H1 (cell line): Measurements from ENCODE around the gene LRRTM4. TPM values are rescaled to one million over a fixed set of nuclear protein-coding genes. Genes with fewer than 3 reads are reported as not detected.

ENCODE experiments used
- CTCF ChIA-PET: fragments of 300-600 bp; sonication (Branson Sonifier 250); formaldehyde crosslinking; loops from one replicate; lab custom pipeline; 2021; ENCODE audit not compliant: partially characterized antibody; lab: Charles Lee
- POLR2A ChIA-PET: fragments of 300-600 bp; sonication (Branson Sonifier 250); formaldehyde crosslinking; loops from one replicate; lab custom pipeline; 2021; ENCODE audit warnings: inconsistent platforms; ENCODE audit not compliant: partially characterized antibody; lab: Charles Lee
- DNase-seq, 2 experiments: peaks; one replicate each; pipeline versions ENCODE4 v3.0.0 to v3.0.0-alpha.2; 2010 to 2022; ENCODE audit warnings: low spot score in 2 of 2, low read depth in 1 of 2, mixed read lengths in 1 of 2
- FAIRE-seq: peaks from 2 replicates; lab custom pipeline; 2011; peaks lifted over from hg19 to GRCh38; lab: Jason Lieb, UNC
- H2AFZ ChIP-seq: 2 replicates; pipeline ENCODE4 v1.8.1; 2012; ENCODE audit warnings: low read length, inconsistent platforms
- H2AK5ac ChIP-seq: 2 replicates; pipeline ENCODE4 v1.6.1; 2013; ENCODE audit warnings: low read depth, low read length
- H2BK120ac ChIP-seq: replicated peaks from 2 replicates; pipeline ENCODE3; 2013; ENCODE audit warnings: low read depth, low read length, inconsistent platforms
- H2BK12ac ChIP-seq: 2 replicates; pipeline ENCODE4 v1.6.1; 2013; ENCODE audit warnings: low read depth, low read length
- H2BK15ac ChIP-seq: 2 replicates; pipeline ENCODE4 v1.6.1; 2013; ENCODE audit warnings: low read length
- H2BK20ac ChIP-seq: 2 replicates; pipeline ENCODE4 v1.6.1; 2013; ENCODE audit warnings: low read length
- H2BK5ac ChIP-seq: 2 replicates; pipeline ENCODE4 v1.6.1; 2013; ENCODE audit warnings: low read depth, low read length
- H3K14ac ChIP-seq: 2 replicates; pipeline ENCODE4 v1.6.1; 2013; ENCODE audit warnings: inconsistent platforms; ENCODE audit not compliant: insufficient read length
- H3K18ac ChIP-seq: 2 replicates; pipeline ENCODE4 v1.6.1; 2013; ENCODE audit warnings: low read length; ENCODE audit errors: extremely low read depth
- H3K23ac ChIP-seq: 2 replicates; pipeline ENCODE4 v1.6.1; 2013; ENCODE audit warnings: inconsistent platforms; ENCODE audit not compliant: insufficient read length
- H3K23me2 ChIP-seq: 2 replicates; pipeline ENCODE4 v1.6.1; 2013; ENCODE audit warnings: low read depth, low read length
- H3K27ac ChIP-seq: 2 replicates; pipeline ENCODE4 v1.6.1; 2011; ENCODE audit warnings: low read depth, low read length, inconsistent platforms
- H3K27me3 ChIP-seq, 4 experiments: replicated peaks in 1 of 4; 1 replicate in 1 of 4; 2 replicates in 3 of 4; pipeline versions ENCODE4 v1.6.1 to v1.8.1; 2011 to 2013; ENCODE audit warnings: low read length in 3 of 4, mild to moderate bottlenecking in 3 of 4, inconsistent platforms in 2 of 4, mixed read lengths in 2 of 4, moderate library complexity in 1 of 4; ENCODE audit not compliant: control insufficient read depth in 3 of 4, insufficient read depth in 3 of 4; ENCODE audit errors: extremely low read depth in 1 of 4
- H3K36me3 ChIP-seq, 4 experiments: 2 replicates each; pipeline versions ENCODE4 v1.6.1 to v1.8.1; 2011 to 2013; ENCODE audit warnings: mild to moderate bottlenecking in 4 of 4, low read length in 3 of 4, moderate library complexity in 2 of 4, control low read depth in 1 of 4, inconsistent platforms in 1 of 4; ENCODE audit not compliant: insufficient read depth in 4 of 4, control insufficient read depth in 2 of 4
- H3K4ac ChIP-seq: replicated peaks from 2 replicates; pipeline ENCODE3; 2013; ENCODE audit warnings: low read length, low read depth, mixed read lengths, inconsistent platforms; ENCODE audit not compliant: insufficient read length
- H3K4me1 ChIP-seq, 4 experiments: replicated peaks in 1 of 4; 1 replicate in 1 of 4; 2 replicates in 3 of 4; pipeline versions ENCODE4 v1.6.1 to v1.8.1; 2011 to 2013; ENCODE audit warnings: low read length in 3 of 4, inconsistent platforms in 2 of 4, mixed read lengths in 1 of 4; ENCODE audit not compliant: insufficient read depth in 4 of 4, control insufficient read depth in 3 of 4
- H3K4me2 ChIP-seq, 2 experiments: 2 replicates each; pipeline versions ENCODE4 v1.6.1 to v1.8.1; 2011 to 2013; ENCODE audit warnings: low read depth in 2 of 2, low read length in 2 of 2, control low read depth in 1 of 2, inconsistent platforms in 1 of 2, mild to moderate bottlenecking in 1 of 2; ENCODE audit not compliant: insufficient read depth in 1 of 2
- H3K4me3 ChIP-seq, 4 experiments: fragments of 200-600, 300-600 bp in 1 of 4; sonication (generic), shearing (Covaris generic), sonication (Bioruptor Twin) in 1 of 4; 2 replicates each; pipeline versions ENCODE4 v1.5.1 to v1.8.1; 2011 to 2016; ENCODE audit warnings: low read length in 4 of 4, low read depth in 3 of 4, control low read depth in 2 of 4, inconsistent platforms in 2 of 4, mild to moderate bottlenecking in 2 of 4, mixed read lengths in 1 of 4, moderate library complexity in 1 of 4; ENCODE audit not compliant: insufficient read depth in 2 of 4; ENCODE audit errors: extremely low read depth in 1 of 4
- H3K56ac ChIP-seq: replicated peaks from 2 replicates; pipeline ENCODE3; 2013; ENCODE audit warnings: low read depth, mild to moderate bottlenecking, mixed read lengths, low read length, inconsistent platforms; ENCODE audit not compliant: insufficient read length
- H3K79me1 ChIP-seq: 2 replicates; pipeline ENCODE4 v1.6.1; 2013; ENCODE audit warnings: low read depth, low read length, control low read depth
- H3K79me2 ChIP-seq, 2 experiments: 2 replicates each; pipeline versions ENCODE4 v1.6.1 to v1.8.1; 2012 to 2013; ENCODE audit warnings: low read length in 2 of 2, mild to moderate bottlenecking in 2 of 2, inconsistent platforms in 1 of 2; ENCODE audit not compliant: insufficient read depth in 2 of 2, control insufficient read depth in 1 of 2
- H3K9ac ChIP-seq, 4 experiments: replicated peaks in 1 of 4; 1 replicate in 1 of 4; 2 replicates in 3 of 4; pipeline versions ENCODE4 v1.6.1 to v1.8.1; 2011 to 2013; ENCODE audit warnings: low read depth in 3 of 4, low read length in 3 of 4, control low read depth in 2 of 4, mild to moderate bottlenecking in 2 of 4, moderate library complexity in 2 of 4, inconsistent platforms in 1 of 4; ENCODE audit errors: extremely low read depth in 1 of 4
- H3K9me3 ChIP-seq, 2 experiments: 2 replicates each; pipeline versions ENCODE4 v1.6.1 to v1.8.1; 2012 to 2013; ENCODE audit warnings: mild to moderate bottlenecking in 2 of 2, moderate library complexity in 2 of 2, control low read depth in 1 of 2, inconsistent platforms in 1 of 2, low read depth in 1 of 2, low read length in 1 of 2, mixed read lengths in 1 of 2; ENCODE audit not compliant: insufficient read depth in 2 of 2
- H4K20me1 ChIP-seq, 2 experiments: replicated peaks in 1 of 2; 2 replicates each; pipeline versions ENCODE3 to v1.8.1; 2011 to 2013; ENCODE audit warnings: inconsistent platforms in 2 of 2, low read length in 2 of 2, mild to moderate bottlenecking in 1 of 2; ENCODE audit not compliant: insufficient read depth in 2 of 2, control insufficient read depth in 1 of 2
- H4K5ac ChIP-seq: 2 replicates; pipeline ENCODE4 v1.6.1; 2013; ENCODE audit warnings: low read length, low read depth, mixed read lengths, inconsistent platforms; ENCODE audit not compliant: insufficient read length
- H4K8ac ChIP-seq: 2 replicates; pipeline ENCODE4 v1.8.0; 2013; ENCODE audit warnings: mild to moderate bottlenecking, moderate library complexity, low read length, inconsistent platforms; ENCODE audit not compliant: insufficient read depth; ENCODE audit errors: extremely low read depth
- H4K91ac ChIP-seq: replicated peaks from 2 replicates; pipeline ENCODE3; 2013; ENCODE audit warnings: low read length, mixed read lengths, inconsistent platforms; ENCODE audit not compliant: insufficient read length
- CHD1 ChIP-seq: IDR thresholded peaks from 2 replicates; pipeline ENCODE4 v1.6.1; 2012; ENCODE audit warnings: low read depth, low read length, improper control_type of control experiment
- CHD2 ChIP-seq: IDR thresholded peaks from 2 replicates; pipeline ENCODE4 v1.6.1; 2012; ENCODE audit warnings: low read length, improper control_type of control experiment
- CREB1 ChIP-seq: IDR thresholded peaks from 2 replicates; pipeline ENCODE4 v1.6.1; 2012; ENCODE audit warnings: inconsistent platforms
- EZH2 ChIP-seq: fragments of 200-600 bp; sonication (generic); IDR thresholded peaks from 2 replicates; pipeline ENCODE4 v1.7.1; 2012; ENCODE audit warnings: low read depth, mild to moderate bottlenecking, moderate library complexity, low read length, inconsistent platforms; ENCODE audit not compliant: severe bottlenecking
- GABPA ChIP-seq: IDR thresholded peaks from 2 replicates; pipeline ENCODE4 v1.6.1; 2011; ENCODE audit warnings: mild to moderate bottlenecking, low read length, moderate library complexity, borderline replicate concordance; ENCODE audit not compliant: insufficient read depth
- HDAC6 ChIP-seq: IDR thresholded peaks from one replicate; pipeline ENCODE4 v1.7.1; 2012; ENCODE audit warnings: low read depth, mild to moderate bottlenecking, inconsistent platforms, low read length, moderate library complexity
- KDM5A ChIP-seq: fragments of 200-600 bp; IDR thresholded peaks from 2 replicates; pipeline ENCODE4 v1.7.1; 2012; ENCODE audit warnings: mild to moderate bottlenecking, low read length, inconsistent platforms, mixed read lengths
- POU5F1 ChIP-seq: IDR thresholded peaks from 2 replicates; pipeline ENCODE4 v1.6.1; 2011; ENCODE audit warnings: low read depth, mild to moderate bottlenecking, low read length, moderate library complexity
- RNF2 ChIP-seq: fragments of 200-900, 300-1000 bp; sonication (generic); IDR thresholded peaks from 2 replicates; pipeline ENCODE4 v1.7.1; 2016; ENCODE audit warnings: borderline replicate concordance, low read depth, mild to moderate bottlenecking, antibody characterized with exemption, low read length; ENCODE audit not compliant: poor library complexity, severe bottlenecking; ENCODE audit errors: missing control alignments
- SIRT6 ChIP-seq: IDR thresholded peaks from one replicate; pipeline ENCODE4 v1.7.1; 2012; ENCODE audit warnings: low read length, inconsistent platforms
- SIX5 ChIP-seq: IDR thresholded peaks from 2 replicates; pipeline ENCODE4 v1.6.1; 2011; ENCODE audit warnings: mild to moderate bottlenecking, low read depth, low read length
- TAF1 ChIP-seq: IDR thresholded peaks from 2 replicates; pipeline ENCODE4 v1.6.1; 2011; ENCODE audit warnings: mild to moderate bottlenecking, low read depth, low read length
- USF2 ChIP-seq: IDR thresholded peaks from 2 replicates; pipeline ENCODE4 v1.6.1; 2011; ENCODE audit warnings: low read length, improper control_type of control experiment
- WGBS, 2 experiments: shearing (Covaris generic) in 1 of 2; methylation state at CpG; one replicate each; pipeline versions ENCODE4 v1.1.6 to v1.1.7; 2013 to 2015; ENCODE audit warnings: low lambda C conversion rate in 2 of 2, mixed read lengths in 2 of 2, inconsistent platforms in 1 of 2, low coverage in 1 of 2, missing lambda C conversion rate in 1 of 2; ENCODE audit not compliant: insufficient replicate concordance in 2 of 2, insufficient coverage in 1 of 2, insufficient read length in 1 of 2; ENCODE audit errors: extremely low coverage in 1 of 2, missing lambda C conversion rate in 1 of 2; 5-methylcytosine and 5-hydroxymethylcytosine counted together
- polyA plus RNA-seq, 7 experiments: library from polyadenylated mRNA; depleted of rRNA in 3 of 7; stranded (reverse) in 5 of 7; unstranded in 2 of 7; fragments of >200 nt in 5 of 7; fragments of 200-250 nt in 2 of 7; gene quantifications; 1 replicate in 5 of 7; 2 replicates in 1 of 7; 4 replicates in 1 of 7; pipeline versions ENCODE4 v1.2.1 to v1.2.3, GENCODE V29; 2011 to 2013; ENCODE audit warnings: missing spikeins in 2 of 7, mixed read lengths in 2 of 7
- total RNA-seq: library from RNA; stranded (reverse); fragmentation: NEBNext Ultra II Directional; extraction: Animal tissue kit (Norgen Biotek cat#: 25700); gene quantifications from 2 replicates; pipeline ENCODE4 v1.2.1, GENCODE V29; 2021
- TF ChIP-seq, protein P1 (sequence below): IDR thresholded peaks from 2 replicates; pipeline ENCODE4 v1.6.1; 2012; ENCODE audit warnings: inconsistent platforms

Gene LRRTM4
- total and polyA plus RNA-seq, 2 of the 8 experiments (the other 6 are each of a cell fraction or from before 2014, with no cell fraction given), result 3.6 to 9.5 TPM

- CTCF ChIA-PET, result no interaction called here
- no peaks in the 10 kb centered on the region for H3K23me2 ChIP-seq
- no peak for TF ChIP-seq GABPA
- TF ChIP-seq POU5F1, result no peak
- no peak for TF ChIP-seq USF2
- no peak for TF ChIP-seq CREB1
- no peak for TF ChIP-seq CHD1
- TF ChIP-seq EZH2, result no peak
- TF ChIP-seq SIX5, result no peak
- TF ChIP-seq TAF1, result no peak
- TF ChIP-seq, protein P1, sequence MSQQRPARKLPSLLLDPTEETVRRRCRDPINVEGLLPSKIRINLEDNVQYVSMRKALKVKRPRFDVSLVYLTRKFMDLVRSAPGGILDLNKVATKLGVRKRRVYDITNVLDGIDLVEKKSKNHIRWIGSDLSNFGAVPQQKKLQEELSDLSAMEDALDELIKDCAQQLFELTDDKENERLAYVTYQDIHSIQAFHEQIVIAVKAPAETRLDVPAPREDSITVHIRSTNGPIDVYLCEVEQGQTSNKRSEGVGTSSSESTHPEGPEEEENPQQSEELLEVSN, result no peak
- no peak for TF ChIP-seq RNF2
- no peak for TF ChIP-seq CHD2
- no peak for TF ChIP-seq HDAC6
- TF ChIP-seq SIRT6, result no peak
- TF ChIP-seq KDM5A, result no peak
These were observed 151.7 kb downstream of the LRRTM4 start for GRCh38 chr2:77370511-77370910.

More at GRCh38 chr2:77370511-77370910, 151.7 kb downstream of the LRRTM4 start:
- Histone ChIP-seq H3K4me2 (no peak overlapping the region), H4K20me1 (no peaks in the 10 kb centered on the region), H3K9ac (no peak overlapping the region), H3K56ac (no peak overlapping the region), H3K4me3 (no peak overlapping the region), H3K27me3 (no peaks in the 10 kb centered on the region), H4K91ac (no peak overlapping the region), H3K79me2 (no peaks in the 10 kb centered on the region), H3K4me1 (no peaks in the 10 kb centered on the region), H3K9me3 (no peaks in the 10 kb centered on the region), H3K79me1 (no peaks in the 10 kb centered on the region), H3K14ac (no peak overlapping the region), H2AK5ac (no peak overlapping the region), H2BK15ac (no peak overlapping the region), H2BK20ac (no peak overlapping the region), H3K18ac (no peak overlapping the region), H3K23ac (no peak overlapping the region), H2BK12ac (no peak overlapping the region), H3K27ac (no peak overlapping the region), H4K5ac (no peak overlapping the region), H4K8ac (no peak overlapping the region), H2BK5ac (no peak overlapping the region), H3K4ac (no peak overlapping the region), H2AFZ (no peak overlapping the region), H2BK120ac (no peak overlapping the region), H3K36me3 (no peaks in the 10 kb centered on the region)
- POLR2A ChIA-PET, result no interaction called here
- DNase-seq (no peak), FAIRE-seq (no peak)
- whole genome bisulfite sequencing, 2 experiments, result 89% methylated on average over 3 of the region's 3 CpGs; no CpG with 5 or more reads in 1 of the 2 experiments
